ENCODE data around the gene CPNE6.

The CPNE6 gene

GRCh38 chr14:24066496-24067132 lies 4.7 kb upstream of the CPNE6 start:
- no peak for TF ChIP-seq POLR2A (IDR thresholded peaks at IDR 0.05; ENCODE audit: low read depth, low read length)
- TF ChIP-seq POLR2AphosphoS5 (IDR thresholded peaks at IDR 0.05; ENCODE audit: low read depth, low read length), result no peak
- TF ChIP-seq TAF1 (IDR thresholded peaks at IDR 0.05; ENCODE audit: borderline replicate concordance, low read depth, low read length), result no peak
- FAIRE-seq, result no peak
- no peak for DNase-seq (ENCODE audit: insufficient read length)

GRCh38 chr14:24067133-24068082 lies 4.0 kb upstream of the CPNE6 start:
- TF ChIP-seq POLR2A (IDR thresholded peaks at IDR 0.05; ENCODE audit: low read depth, low read length) (no peak), POLR2AphosphoS5 (IDR thresholded peaks at IDR 0.05; ENCODE audit: low read depth, low read length) (no peak), TAF1 (IDR thresholded peaks at IDR 0.05; ENCODE audit: borderline replicate concordance, low read depth, low read length) (no peak)
- no peak for FAIRE-seq
- no peak for DNase-seq (ENCODE audit: insufficient read length)

GRCh38 chr14:24068711-24069410 lies 2.5 kb upstream of the CPNE6 start:
- FAIRE-seq (no peak), DNase-seq (ENCODE audit: insufficient read length) (no peak)
- TF ChIP-seq POLR2A (IDR thresholded peaks at IDR 0.05; ENCODE audit: low read depth, low read length), result no peak
- TF ChIP-seq POLR2AphosphoS5 (IDR thresholded peaks at IDR 0.05; ENCODE audit: low read depth, low read length), result no peak
- TF ChIP-seq TAF1 (IDR thresholded peaks at IDR 0.05; ENCODE audit: borderline replicate concordance, low read depth, low read length), result no peak

GRCh38 chr14:24069411-24069735 lies 2.0 kb upstream of the CPNE6 start:
- DNase-seq (ENCODE audit: insufficient read length) (no peak), FAIRE-seq (no peak)
- no peak for TF ChIP-seq TAF1 (IDR thresholded peaks at IDR 0.05; ENCODE audit: borderline replicate concordance, low read depth, low read length)
- TF ChIP-seq POLR2AphosphoS5 (IDR thresholded peaks at IDR 0.05; ENCODE audit: low read depth, low read length), result no peak
- TF ChIP-seq POLR2A (IDR thresholded peaks at IDR 0.05; ENCODE audit: low read depth, low read length), result no peak

- no peak for TF ChIP-seq POLR2A (IDR thresholded peaks at IDR 0.05; ENCODE audit: low read depth, low read length)
- TF ChIP-seq TAF1 (IDR thresholded peaks at IDR 0.05; ENCODE audit: borderline replicate concordance, low read depth, low read length), result no peak
- no peak for TF ChIP-seq POLR2AphosphoS5 (IDR thresholded peaks at IDR 0.05; ENCODE audit: low read depth, low read length)
- FAIRE-seq (no peak), DNase-seq (ENCODE audit: insufficient read length) (no peak)
These were observed 848 bp upstream of the CPNE6 start for GRCh38 chr14:24070285-24071143.

- TF ChIP-seq POLR2AphosphoS5 (IDR thresholded peaks at IDR 0.05; ENCODE audit: low read depth, low read length) (no peak), POLR2A (IDR thresholded peaks at IDR 0.05; ENCODE audit: low read depth, low read length) (no peak), TAF1 (IDR thresholded peaks at IDR 0.05; ENCODE audit: borderline replicate concordance, low read depth, low read length) (no peak)
- FAIRE-seq (no peak), DNase-seq (ENCODE audit: insufficient read length) (no peak)
These were observed 571 bp downstream of the CPNE6 start for GRCh38 chr14:24071836-24072430.

GRCh38 chr14:24072436-24072835 lies 1.1 kb downstream of the CPNE6 start:
- no peak for DNase-seq (ENCODE audit: insufficient read length)
- FAIRE-seq, result no peak
- TF ChIP-seq TAF1 (IDR thresholded peaks at IDR 0.05; ENCODE audit: borderline replicate concordance, low read depth, low read length) (no peak), POLR2A (IDR thresholded peaks at IDR 0.05; ENCODE audit: low read depth, low read length) (no peak), POLR2AphosphoS5 (IDR thresholded peaks at IDR 0.05; ENCODE audit: low read depth, low read length) (no peak)

- no peak for FAIRE-seq
These were observed 1.8 kb downstream of the CPNE6 start for GRCh38 chr14:24072881-24073877.

GRCh38 chr14:24074625-24075484 lies 3.5 kb downstream of the CPNE6 start:
- no peak for TF ChIP-seq POLR2A (IDR thresholded peaks at IDR 0.05; ENCODE audit: low read depth, low read length)
- TF ChIP-seq POLR2AphosphoS5 (IDR thresholded peaks at IDR 0.05; ENCODE audit: low read depth, low read length), result no peak
- no peak for TF ChIP-seq TAF1 (IDR thresholded peaks at IDR 0.05; ENCODE audit: borderline replicate concordance, low read depth, low read length)
- no peak for DNase-seq (ENCODE audit: insufficient read length)
- no peak for FAIRE-seq

More at GRCh38 chr14:24072881-24073877, 1.8 kb downstream of the CPNE6 start:
- TF ChIP-seq TAF1 (IDR thresholded peaks at IDR 0.05; ENCODE audit: borderline replicate concordance, low read depth, low read length) (no peak), POLR2AphosphoS5 (IDR thresholded peaks at IDR 0.05; ENCODE audit: low read depth, low read length) (no peak), POLR2A (IDR thresholded peaks at IDR 0.05; ENCODE audit: low read depth, low read length) (no peak)
- DNase-seq (ENCODE audit: insufficient read length), result no peak

All from GM12892 (cell line).